Activated T-helper 9 cell treated with anti-CD3 and anti-CD28 coated beads, Interleukin-2, amount 50 U/mL, for 16 hours (primary cell): Measurements from ENCODE around the gene KNTC1.
A peak's percentile ranks its signal among the peaks of the same experiment; 100 is the strongest.
"Not testable (repeated sequence)": the region's sequence is repeated elsewhere in the genome, so short reads cannot be mapped to it uniquely, and the experiment has no call there.

ENCODE experiments used
- DNase-seq: peaks from one replicate; pipeline ENCODE4 v3.0.0-alpha.2; 2020; ENCODE audit warnings: low read depth

Gene KNTC1

DNA sequence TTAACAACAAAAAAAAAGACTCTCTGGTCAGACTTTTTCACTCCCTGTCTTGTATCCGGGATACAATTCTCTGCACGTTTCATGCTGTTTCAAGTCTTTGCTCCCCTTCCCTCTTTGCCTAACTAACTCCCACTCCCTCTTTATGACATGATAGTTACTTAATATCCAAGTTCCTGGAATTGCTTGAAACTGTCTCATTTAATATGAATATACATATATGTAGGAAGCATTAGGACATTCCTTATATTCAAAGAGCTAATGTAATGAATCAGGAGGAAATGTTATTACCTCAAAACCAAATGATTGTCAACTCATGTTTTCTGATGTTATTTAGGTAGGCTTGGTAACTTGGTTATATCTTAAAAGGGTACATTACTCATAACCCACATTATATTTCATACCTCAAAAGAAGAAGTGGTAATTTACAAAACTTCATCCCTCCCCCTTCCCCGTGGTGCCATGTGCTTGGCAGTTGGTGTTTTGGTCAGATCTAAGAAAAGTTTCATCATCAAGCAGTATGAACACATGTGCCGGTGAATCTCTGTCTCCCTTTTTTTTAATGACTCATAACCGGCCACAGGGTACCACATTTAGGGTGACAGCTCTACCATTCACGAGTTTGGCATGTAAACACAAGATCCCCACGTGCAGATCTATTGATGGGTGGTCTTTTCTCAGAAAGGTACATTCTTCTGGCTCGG is 119.6 kb downstream of the KNTC1 start:
- peak; percentile 40 for DNase-seq

DNA sequence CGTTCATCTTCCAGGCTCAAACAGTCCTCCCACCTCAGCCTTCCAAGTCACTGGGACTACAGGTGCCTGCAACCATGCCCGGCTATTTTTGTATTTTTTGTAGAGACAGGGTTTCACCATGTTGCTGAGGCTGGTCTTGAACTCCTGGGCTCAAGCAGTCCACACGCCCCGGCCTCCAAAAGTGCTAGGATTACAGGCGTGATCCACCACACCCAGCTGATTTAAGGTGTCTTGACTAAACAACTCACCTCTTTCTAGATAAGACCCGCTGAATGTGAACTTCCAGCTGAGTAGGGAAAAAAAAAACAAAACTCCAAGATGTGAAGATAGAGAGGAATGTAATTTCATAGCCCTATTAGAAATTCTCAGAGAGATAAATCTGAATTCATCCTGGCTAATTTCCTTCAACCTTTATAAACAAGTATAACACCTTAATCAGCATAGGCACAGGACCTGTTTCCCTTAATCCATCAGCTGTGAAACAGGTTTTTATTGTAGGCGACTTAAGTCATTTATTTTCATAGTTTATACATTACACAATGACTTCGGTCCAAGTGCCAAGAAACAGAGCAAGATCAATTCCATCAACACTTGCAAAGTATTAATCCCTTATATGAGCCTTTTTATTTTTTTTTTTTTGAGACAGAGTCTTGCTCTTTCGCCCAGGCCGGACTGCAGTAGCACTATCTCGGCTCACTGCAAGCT is 124.6 kb downstream of the KNTC1 start:
- DNase-seq, result no peak

DNA sequence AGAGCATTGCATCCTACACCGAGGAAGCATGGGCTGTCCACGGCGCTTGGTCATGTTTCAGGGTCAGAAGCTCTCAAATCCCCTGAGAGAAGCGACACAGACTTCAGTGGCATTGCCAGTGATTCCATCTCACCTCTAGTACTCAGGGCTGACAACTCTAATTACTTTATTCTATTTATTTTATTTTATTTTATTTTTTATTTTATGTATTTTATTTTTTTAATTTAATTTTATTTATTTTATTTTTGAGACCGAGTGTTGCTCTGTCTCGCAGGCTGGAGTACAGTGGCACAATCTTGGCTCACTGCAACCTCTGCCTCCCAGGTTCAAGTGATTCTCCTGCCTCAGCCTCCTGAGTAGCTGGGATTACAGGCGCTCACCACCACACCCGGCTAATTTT is 126.2 kb downstream of the KNTC1 start:
- not testable (repeated sequence) for DNase-seq

DNA sequence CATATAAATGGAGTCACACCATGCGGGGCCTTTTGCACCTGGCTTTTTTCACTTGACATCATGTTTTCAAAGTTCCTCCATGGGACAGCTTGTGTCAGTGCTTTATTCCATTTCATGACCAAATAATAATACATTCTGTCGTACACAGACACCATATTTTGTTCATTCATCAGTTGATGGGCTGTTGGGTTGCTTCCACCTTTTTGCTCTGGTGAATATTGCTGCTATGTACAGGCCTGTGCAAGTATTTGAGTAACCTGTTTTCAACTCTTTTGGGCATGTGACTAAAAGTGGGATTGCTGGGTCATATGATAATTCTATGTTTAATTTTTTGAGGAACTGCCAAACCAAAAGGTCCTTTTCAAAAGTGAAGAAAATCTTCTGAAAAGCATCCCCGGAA is 129.2 kb downstream of the KNTC1 start:
- no peak for DNase-seq

DNA sequence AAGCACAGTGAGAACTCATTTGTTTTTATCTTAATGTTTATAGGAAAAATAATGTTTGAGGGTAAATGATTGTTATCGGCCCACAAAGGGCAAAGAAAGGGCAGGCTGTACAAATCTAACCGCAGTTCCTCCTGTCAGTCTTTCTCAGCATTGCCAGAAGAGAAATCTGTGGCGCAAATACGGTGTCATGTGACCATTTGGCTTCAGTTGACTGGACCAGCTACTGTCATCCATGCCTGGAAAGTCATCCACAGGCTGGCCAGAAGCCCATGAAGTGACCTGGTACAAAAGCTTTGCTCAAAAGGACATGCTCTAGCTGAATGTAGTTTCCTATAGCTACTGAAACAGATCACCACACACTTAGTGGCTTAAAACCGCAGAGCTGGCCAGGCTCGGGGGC is 132.5 kb downstream of the KNTC1 start:
- no peak for DNase-seq

DNA sequence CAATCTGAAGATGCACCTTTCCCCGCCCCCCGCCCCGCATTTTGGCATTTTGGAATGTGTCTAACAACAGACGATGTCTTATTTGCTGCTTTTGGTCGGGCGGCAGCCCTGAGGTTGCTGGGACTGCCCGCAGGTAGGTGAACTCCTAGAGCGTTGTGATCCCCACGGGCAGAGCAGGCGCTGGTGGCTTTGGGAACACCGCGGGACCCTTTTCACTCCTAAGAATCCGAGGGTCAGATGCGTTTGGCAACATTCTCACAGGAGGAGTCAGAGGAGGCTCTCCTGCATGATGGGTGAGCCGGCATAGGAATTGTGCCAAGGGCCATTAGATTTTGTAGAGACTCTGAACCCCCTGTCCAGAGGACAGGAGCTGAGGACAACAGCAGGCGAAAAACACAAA is 134.2 kb downstream of the KNTC1 start:
- DNase-seq, result no peak

DNA sequence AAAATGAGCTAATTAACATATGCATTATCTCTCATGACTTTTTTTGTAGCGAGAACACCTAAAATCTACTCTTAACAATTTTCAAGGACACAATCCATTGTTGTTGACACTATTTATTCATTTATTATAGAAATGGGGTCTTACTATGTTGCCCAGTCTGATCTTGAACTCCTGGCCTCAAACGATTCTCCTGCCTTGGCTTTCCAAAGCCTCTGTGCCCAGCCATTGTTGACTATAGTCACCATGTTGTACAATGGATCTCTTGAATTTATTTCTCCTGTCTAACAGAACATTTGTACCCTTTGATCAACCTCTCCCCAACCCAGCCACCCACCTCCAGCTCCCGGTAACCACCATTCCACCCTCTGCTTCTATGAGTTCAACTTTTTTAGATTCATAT is 134.9 kb downstream of the KNTC1 start:
- no peak for DNase-seq

DNA sequence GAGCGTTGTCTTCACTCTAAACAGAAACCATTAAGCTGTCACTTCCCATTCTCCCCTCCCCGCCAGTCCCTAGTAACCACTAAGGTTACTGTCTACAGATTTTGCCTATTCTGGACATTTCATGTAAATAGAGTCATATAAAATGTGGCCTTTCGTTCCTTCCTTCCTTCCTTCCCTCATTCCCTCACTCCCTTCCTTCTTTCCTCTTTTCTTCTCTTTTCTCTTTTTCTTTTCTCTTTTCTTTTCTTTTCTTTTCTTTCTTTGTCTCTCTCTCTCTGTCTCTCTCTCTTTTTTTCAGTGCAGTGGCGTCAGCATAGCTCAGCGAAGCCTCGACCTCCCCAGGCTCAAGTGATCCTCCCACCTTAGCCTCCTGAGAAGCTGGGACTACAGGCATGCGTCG is 138.3 kb downstream of the KNTC1 start:
- no peak for DNase-seq

DNA sequence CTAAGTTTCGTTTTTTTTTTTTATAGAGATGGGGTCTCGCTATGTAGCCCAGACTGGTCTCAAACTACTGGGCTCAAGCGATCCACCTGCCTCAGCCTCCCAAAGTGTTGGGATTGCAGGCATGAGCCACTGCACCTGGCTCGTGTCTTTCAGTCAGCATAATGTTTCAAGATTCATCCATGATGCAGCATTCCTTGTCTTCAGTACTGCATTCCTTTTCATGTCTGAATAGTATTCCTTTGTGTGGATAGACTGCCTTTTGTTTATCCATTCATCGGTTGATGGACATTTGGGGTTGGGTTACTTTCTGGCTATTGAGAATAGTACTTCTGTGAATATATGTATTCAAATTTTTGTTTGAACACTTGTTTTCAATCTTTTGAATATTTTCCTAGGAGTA is 138.7 kb downstream of the KNTC1 start:
- no peak for DNase-seq

DNA sequence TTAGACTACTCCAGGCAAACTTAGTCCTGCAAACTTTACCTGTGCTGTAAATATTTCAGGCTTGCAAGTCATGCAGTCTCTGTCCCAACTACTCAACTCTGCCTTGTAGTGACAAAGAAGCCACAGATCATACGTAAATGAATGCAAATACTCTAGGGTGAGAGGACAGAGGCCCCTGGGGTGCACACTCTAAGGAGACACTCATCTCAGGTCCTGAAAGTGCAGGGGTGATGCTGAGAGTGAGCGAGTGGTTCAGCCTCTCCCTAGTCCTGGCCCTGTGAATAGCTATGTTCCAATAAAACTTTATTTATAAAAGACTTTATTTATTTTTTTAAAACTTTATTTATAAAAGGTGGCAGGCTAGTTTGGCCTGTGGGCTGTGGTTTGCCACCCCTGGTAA is 141.2 kb downstream of the KNTC1 start:
- DNase-seq, result no peak

DNA sequence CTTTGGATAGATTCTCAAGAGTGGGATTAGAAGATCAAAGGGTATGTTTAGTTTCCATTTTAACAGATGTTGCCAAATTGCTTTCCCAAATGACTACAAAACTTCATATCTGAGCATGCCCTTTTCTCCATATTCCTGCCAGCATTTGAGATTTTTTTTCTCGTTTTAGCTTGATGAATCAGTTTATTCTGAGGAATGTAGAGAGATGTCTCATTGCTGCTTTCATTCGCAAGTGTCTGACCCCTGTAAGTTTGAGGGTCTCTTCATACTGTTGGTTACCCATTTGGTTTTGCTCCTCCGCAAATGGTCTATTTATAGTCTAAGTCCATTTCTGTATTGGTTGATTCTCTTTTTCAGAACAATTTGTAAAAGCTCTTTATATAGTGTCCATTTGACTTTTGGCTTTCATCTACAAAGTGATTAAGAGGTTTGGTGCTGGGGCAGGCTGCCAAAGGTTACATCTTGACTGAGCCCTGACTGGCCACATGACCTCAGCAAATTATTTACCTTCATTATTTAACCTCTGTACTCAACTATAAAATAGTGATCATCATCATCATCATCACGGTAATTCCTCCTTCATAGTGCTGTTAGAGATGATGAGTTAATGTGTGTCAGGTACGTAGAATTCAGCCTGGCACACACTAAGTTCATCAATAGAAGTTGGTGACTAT is 142.5 kb downstream of the KNTC1 start:
- no peak for DNase-seq

DNA sequence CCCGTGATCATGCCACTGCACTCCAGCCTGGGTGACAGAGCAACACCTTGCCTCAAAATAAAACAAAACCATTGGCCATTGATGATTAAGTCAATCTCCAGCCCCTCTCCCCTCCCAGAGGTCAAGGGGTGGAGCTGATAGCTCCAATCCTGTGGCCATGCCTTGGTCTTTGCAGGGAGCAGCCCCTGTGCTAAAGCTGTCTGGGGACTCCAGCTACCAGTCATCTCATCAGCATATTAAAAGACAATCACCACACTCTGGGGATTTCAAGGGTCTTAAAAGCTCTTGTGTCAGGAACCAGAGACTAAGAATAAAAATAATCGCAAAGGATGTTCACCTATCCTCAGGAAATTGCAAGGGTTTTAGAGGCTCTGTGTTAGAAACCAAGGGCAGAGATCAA is 145.5 kb downstream of the KNTC1 start:
- DNase-seq, result no peak
